SK-N-SH treated with all-trans-retinoic acid at 6 μM for 48 hours (cell line): ENCODE data around the gene CCDC159.
"Not testable (repeated sequence)": the region's sequence is repeated elsewhere in the genome, so short reads cannot be mapped to it uniquely, and the experiment has no call there.

ENCODE experiments used
- ATAC-seq: fragments of 200-7000 bp; cut with Tn5 transposase; 3 replicates; pipeline ENCODE4 v1.9.1; 2020; ENCODE audit warnings: mild to moderate bottlenecking, moderate library complexity
- ARNTL ChIP-seq: fragments of 450-650 bp; formaldehyde crosslinking; IDR thresholded peaks from 2 replicates; pipeline ENCODE4 v1.5.0; 2020; ENCODE audit warnings: low read depth, mild to moderate bottlenecking, moderate library complexity, borderline replicate concordance
- BACH2 ChIP-seq: fragments of 250-450 bp; sonication (Bioruptor Pico); IDR thresholded peaks from 2 replicates; pipeline ENCODE4 v1.9.0; 2021; ENCODE audit warnings: mild to moderate bottlenecking, borderline replicate concordance
- CSDC2 ChIP-seq: fragments of 250-450 bp; sonication (Bioruptor Pico); IDR thresholded peaks from 2 replicates; pipeline ENCODE4 v1.5.0; 2020; ENCODE audit warnings: mild to moderate bottlenecking, moderate library complexity
- ESRRG ChIP-seq: fragments of 250-450 bp; sonication (Bioruptor Pico); IDR thresholded peaks from 2 replicates; pipeline ENCODE4 v1.6.1; 2021; ENCODE audit warnings: mild to moderate bottlenecking
- GLIS3 ChIP-seq: fragments of 250-450 bp; sonication (Bioruptor Pico); IDR thresholded peaks from 2 replicates; pipeline ENCODE4 v1.5.0; 2020; ENCODE audit warnings: mild to moderate bottlenecking, moderate library complexity
- POU6F1 ChIP-seq: fragments of 250-450 bp; sonication (Bioruptor Pico); IDR thresholded peaks from 2 replicates; pipeline ENCODE4 v1.8.0; 2021; ENCODE audit warnings: low read depth, mild to moderate bottlenecking, moderate library complexity, borderline replicate concordance
- PPARA ChIP-seq: fragments of 250-450 bp; sonication (Bioruptor Pico); IDR thresholded peaks from 2 replicates; pipeline ENCODE4 v1.5.0; 2020; ENCODE audit warnings: mild to moderate bottlenecking, borderline replicate concordance
- RARB ChIP-seq: fragments of 250-450 bp; sonication (Bioruptor Pico); IDR thresholded peaks from 2 replicates; pipeline ENCODE4 v1.8.0; 2021; ENCODE audit warnings: mild to moderate bottlenecking, moderate library complexity
- TCF4 ChIP-seq: fragments of 250-450 bp; sonication (Bioruptor Pico); IDR thresholded peaks from 2 replicates; pipeline ENCODE4 v1.8.0; 2021; ENCODE audit warnings: mild to moderate bottlenecking, moderate library complexity, borderline replicate concordance
- TSHZ2 ChIP-seq: fragments of 250-450 bp; sonication (Bioruptor Pico); IDR thresholded peaks from 2 replicates; pipeline ENCODE4 v1.5.0; 2020; ENCODE audit warnings: mild to moderate bottlenecking, moderate library complexity
- ZC3H10 ChIP-seq: fragments of 250-450 bp; sonication (Bioruptor Pico); IDR thresholded peaks from 2 replicates; pipeline ENCODE4 v1.5.1; 2021; ENCODE audit warnings: mild to moderate bottlenecking, moderate library complexity
- ZFP3 ChIP-seq: fragments of 250-450 bp; sonication (Bioruptor Pico); IDR thresholded peaks from 2 replicates; pipeline ENCODE4 v1.5.0; 2020; ENCODE audit warnings: mild to moderate bottlenecking, moderate library complexity
- ZNF565 ChIP-seq: fragments of 450-650 bp; formaldehyde crosslinking; conservative IDR thresholded peaks from 2 replicates; pipeline ENCODE4 v1.5.0; 2020; ENCODE audit warnings: low read depth, mild to moderate bottlenecking, moderate library complexity
- ZNF70 ChIP-seq: fragments of 450-650 bp; formaldehyde crosslinking; IDR thresholded peaks from 2 replicates; pipeline ENCODE4 v1.5.0; 2020; ENCODE audit warnings: mild to moderate bottlenecking, moderate library complexity
- ZNF8 ChIP-seq: fragments of 450-650 bp; formaldehyde crosslinking; IDR thresholded peaks from 2 replicates; pipeline ENCODE4 v1.5.0; 2020; ENCODE audit warnings: mild to moderate bottlenecking, moderate library complexity

The CCDC159 gene

GRCh38 chr19:11300811-11301120, 45.6 kb upstream of the CCDC159 start (continued):
- TF ChIP-seq TSHZ2 (no peak), RARB (CRISPR knock-in tag) (no peak), ZNF8 (no peak)

GRCh38 chr19:11304936-11305335, 41.4 kb upstream of the CCDC159 start:
- TF ChIP-seq CSDC2 (no peak), RARB (CRISPR knock-in tag) (no peak), POU6F1 (no peak), TSHZ2 (no peak), ZNF70 (CRISPR knock-in tag) (no peak), ESRRG (CRISPR knock-in tag) (no peak), ZC3H10 (CRISPR knock-in tag) (no peak), PPARA (CRISPR knock-in tag) (no peak)
- ATAC-seq = no peak

GRCh38 chr19:11306337-11306736, 40.0 kb upstream of the CCDC159 start:
- ATAC-seq = no peak
- TF ChIP-seq POU6F1 = no peak

GRCh38 chr19:11320278-11320995, 25.9 kb upstream of the CCDC159 start:
- not testable (repeated sequence) for ATAC-seq

GRCh38 chr19:11321191-11322126, 24.9 kb upstream of the CCDC159 start:
- TF ChIP-seq ZFP3 = no peak
- TF ChIP-seq CSDC2 = no peak
- no peak for TF ChIP-seq TSHZ2
- TF ChIP-seq ZNF565 (CRISPR knock-in tag) = no peak
- TF ChIP-seq ZNF70 (CRISPR knock-in tag) = no peak
- no peak for TF ChIP-seq POU6F1
- no peak for TF ChIP-seq TCF4 (CRISPR knock-in tag)
- TF ChIP-seq ARNTL (CRISPR knock-in tag) = no peak
- TF ChIP-seq GLIS3 (CRISPR knock-in tag) = no peak
- no peak for TF ChIP-seq BACH2 (CRISPR knock-in tag)
- ATAC-seq = no peak
